ENCODE results near the gene GALNT2. TPM values are rescaled to one million over a fixed set of nuclear protein-coding genes. Genes with fewer than 3 reads are reported as not detected.

GALNT2 gene
- total RNA-seq, 1 donor from 2014 or later: 32.8 TPM

DNA sequence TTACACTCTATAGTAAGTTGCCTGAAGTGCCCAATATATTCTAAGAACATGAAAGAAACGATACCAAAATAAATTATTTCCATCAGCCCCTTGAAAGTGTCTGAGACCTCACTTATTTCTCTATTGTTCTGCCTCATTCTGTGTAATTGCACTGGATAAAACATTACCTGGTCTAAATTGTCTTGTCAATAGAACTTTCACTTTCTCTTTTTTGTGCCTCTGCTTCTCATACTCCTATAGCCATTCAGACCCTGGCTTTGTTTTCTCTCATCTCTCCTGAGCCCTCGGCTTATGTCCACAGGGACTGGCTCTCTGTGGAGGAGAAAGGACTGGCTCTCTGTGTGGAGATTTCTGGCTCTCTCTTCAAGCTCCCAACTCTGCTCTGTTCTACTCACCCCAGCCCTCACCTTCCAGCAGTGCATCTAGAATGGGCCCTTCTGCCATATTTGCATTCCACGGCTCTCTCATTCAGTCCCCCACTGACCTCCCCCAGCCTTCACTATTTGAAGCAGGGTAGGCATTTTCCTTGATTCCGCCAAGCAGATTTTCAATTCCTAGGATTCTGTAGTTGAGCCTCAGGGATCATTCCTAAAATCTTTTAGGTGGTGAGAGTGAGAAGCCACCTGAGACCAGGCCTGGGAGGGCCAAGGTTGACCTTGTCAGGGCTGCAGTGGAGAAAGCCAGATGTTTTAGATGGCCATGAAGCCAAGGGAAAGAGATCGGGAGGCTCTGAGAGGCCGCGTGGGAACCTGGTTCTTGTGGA lies 15.9 kb upstream of the GALNT2 start:
- DNase-seq: no peak

DNA sequence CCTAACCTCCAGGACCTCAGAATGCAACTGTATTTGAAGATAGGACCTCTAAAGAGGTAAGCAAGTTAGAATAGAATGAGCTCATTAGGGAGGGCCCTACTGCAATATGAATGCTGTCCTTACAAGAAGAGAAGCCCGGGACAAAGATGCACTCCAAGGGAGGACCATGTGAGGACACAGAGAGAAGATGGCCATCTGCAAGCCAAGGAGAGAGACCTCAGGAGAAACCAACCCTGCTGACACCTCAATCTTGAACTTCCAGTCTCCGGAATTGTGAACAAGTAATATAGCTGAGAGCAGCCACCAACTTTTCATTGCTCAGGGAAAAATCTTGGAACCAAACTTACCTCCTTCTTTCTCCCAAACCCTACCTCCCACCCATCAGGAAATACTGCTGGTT lies 15.0 kb upstream of the GALNT2 start:
- DNase-seq: no peak

- no peak for DNase-seq
Measured at GRCh38 chr1:230052665-230053064, 14.4 kb upstream of the GALNT2 start.

DNA sequence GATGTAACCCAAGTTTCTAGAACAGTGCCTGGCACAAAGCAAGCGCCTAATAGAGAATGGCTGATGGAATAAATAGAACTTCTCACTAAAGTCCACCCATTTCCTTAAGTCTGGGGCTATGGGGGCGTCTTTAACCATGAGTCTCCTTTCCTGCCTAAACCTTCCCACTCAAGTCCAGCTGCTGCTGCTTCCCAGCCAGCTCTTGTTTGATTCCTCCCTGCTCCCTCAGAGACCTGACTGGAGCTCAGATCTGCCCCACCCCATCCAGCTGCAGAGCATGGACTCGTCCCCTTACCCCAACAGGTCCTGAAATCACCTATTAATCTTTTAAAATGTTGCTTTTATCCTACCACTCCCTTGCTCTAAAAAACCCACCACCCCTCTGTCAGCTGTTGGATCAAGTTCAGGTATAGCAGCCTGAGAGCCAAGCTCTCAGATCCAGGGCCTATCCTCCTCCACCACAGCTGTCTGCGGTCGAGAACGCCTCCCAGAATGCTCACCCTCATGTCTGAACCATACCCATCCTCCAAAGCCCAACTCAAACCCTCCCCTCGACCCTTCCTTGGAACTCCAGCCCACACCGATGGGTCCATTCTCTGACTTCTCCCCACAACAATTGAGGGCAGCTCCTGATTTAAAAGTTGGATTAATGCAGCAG lies 12.8 kb upstream of the GALNT2 start:
- no peak for DNase-seq

DNA sequence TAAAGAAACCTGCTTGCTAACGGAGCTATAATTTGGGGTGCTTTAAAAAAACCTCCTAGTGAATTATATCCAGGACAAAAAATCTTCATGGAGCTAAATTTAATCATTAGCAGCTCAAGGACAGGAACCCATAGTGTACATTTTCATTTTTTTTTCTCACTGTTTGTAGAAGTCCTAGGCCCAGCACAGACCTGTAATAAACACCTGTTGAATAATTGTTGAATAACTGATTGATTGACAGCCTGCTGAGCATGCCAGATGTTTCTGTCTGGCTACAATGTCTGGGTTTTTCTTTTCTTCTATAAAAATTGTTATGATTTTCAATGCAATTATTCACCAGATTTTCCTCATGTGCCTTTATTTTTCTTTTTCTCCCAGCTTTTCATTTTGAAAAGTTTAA lies 10.9 kb upstream of the GALNT2 start:
- DNase-seq: no peak

- DNase-seq: no peak
Measured at GRCh38 chr1:230057100-230057499, 9.9 kb upstream of the GALNT2 start.

GRCh38 chr1:230057681-230058565 lies 9.1 kb upstream of the GALNT2 start:
- DNase-seq: no peak

GRCh38 chr1:230058626-230059025 lies 8.4 kb upstream of the GALNT2 start:
- no peak for DNase-seq

DNA sequence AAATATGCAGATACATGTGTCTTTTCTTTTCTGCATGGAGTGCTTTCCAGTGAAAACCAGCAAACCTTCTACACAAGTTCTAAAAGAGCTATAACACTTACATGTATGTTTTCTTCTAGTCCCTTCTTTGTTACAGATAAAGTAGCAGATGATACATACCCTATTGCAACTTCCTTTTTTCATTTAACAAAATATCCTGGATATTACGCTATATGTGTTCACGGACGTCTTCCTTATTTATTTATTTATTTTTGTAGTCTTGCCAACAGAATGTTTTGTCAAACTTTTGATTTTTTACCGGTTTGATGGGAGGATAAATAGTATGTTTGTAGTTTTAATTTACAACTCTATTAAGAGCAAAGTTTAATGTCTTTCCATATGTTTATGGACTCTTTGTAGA lies 5.2 kb upstream of the GALNT2 start:
- no peak for DNase-seq

DNA sequence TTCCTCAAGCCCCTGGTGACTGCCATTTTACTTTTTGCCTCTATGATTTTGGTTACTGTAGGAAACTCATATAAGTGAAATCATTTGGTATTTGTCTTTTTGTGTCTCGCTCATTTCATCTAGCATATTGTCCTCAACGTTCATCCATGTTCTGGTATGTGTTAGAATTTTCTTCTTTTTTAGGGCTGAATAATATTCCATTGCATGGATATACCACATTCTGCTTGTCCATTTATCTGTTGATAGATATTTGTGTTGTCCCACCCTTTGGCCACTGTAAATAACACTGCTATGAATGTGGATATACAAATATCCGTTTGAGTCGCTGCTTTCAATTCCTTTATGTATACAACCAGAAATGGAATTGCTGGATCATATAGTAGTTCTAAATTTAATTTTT lies 4.5 kb upstream of the GALNT2 start:
- no peak for DNase-seq

DNA sequence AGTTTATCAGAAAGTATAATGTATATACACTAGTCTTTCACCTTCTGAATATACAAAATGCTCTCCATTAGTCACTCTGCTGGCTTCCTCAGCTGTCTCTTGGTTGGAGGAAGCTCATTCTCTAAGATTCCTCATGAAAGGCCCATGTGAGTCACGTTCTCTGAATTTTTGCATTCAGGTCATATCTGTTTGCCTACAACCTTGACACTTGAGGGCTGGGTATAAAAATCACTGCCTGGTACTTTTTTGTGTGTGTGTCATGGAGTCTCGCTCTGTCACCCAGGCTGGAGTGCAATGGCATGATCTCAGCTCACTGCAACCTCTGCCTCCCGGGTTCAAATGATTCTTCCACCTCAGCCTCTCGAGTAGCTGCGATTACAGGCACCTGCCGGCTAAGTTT lies 2.8 kb upstream of the GALNT2 start:
- DNase-seq: no peak

GRCh38 chr1:230065161-230065560 lies 1.9 kb upstream of the GALNT2 start:
- no peak for DNase-seq

DNA sequence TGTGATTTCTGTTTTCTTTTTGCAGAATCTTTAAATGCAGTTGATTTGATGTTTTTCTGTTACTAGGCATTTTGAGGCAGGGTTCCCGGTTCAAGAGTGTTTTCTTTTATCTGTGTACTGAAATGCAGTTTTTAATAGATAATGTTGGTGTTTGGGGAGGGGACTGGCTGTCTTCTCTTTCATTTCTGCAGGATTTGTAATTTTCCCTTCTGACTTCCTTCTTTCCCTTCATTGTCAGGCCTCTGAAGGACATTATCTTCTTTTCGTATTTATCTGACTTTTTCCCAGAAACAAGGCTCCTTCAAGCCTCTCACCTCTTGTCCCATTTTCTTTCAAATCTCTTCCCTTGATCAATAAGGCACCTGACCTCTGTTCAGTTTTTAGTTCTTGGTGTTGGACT lies 1.5 kb upstream of the GALNT2 start:
- no peak for DNase-seq

DNA sequence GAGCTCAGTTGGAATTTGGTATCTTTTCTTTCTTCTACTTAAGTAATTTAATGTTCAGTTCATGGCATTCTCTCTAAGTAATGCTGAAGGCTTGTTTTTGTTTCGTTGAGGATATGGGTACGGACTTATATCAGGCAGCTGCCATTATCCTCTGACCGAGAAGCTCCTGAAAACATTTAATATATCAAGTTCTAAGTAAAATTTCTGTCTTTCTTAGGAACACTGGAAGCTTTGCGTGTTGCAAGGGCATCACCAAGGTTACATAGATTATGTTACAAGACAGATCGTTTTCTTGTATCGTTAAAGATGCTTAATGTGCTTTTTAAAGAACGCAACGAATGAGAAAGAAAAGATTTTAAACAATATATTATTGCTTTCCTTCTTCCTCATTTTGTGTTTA lies 1.0 kb upstream of the GALNT2 start:
- DNase-seq: no peak

GRCh38 chr1:230067419-230067870 lies 407 bp downstream of the GALNT2 start:
- DNase-seq: peak; percentile 37

DNA sequence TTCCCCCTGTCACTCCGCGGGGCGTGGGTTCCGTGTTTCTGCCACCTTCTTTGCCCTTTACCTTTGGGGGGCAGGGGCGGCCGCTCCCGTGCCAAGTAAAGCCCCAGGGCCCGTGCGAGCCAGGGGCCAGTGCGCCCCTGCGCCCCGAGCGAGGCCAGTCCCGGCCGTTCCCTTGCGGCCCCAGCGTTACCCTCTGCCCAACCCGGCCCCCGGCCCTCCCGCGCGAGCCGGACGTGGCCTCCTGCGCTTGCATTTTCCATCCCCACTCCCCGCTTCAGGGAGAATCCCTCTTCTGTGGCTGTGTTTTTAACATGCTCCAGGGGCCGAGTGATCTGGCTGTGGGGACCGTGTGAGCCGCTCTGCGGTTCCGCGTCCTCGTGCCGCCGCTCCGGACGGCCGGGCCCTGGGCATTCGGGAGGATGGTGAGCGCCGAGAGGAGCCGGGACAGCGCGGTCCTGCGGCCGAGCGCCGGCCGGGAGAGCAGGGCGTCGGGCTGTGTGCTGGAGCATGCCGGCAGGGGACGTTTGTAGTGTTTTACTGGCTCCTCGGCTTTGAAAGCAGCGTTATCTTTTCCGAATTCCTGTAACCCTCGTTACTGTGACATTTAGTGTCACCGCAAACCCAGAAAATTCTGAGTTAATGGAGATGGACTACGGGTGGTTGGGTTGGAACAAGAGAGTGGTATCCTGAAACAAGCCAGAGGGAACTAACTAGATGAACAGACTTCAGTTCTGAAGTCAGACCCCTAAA lies 1.0 kb downstream of the GALNT2 start:
- peak; percentile 26 for DNase-seq

DNA sequence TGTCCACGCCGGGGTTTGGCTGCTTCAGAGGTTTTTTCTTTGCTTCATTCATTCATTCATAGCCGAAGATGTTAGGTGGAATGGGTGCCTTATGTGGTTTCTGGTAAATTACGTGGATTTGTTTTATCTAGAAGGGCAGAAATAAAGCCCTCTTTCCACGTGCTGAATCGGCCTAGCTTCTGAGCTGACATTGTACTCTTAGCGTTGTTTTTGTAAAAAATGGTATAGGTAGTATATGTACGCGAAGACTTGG lies 1.5 kb downstream of the GALNT2 start:
- no peak for DNase-seq

- no peak for DNase-seq
Measured at GRCh38 chr1:230068952-230069684, 2.1 kb downstream of the GALNT2 start.

- no peak for DNase-seq
Measured at GRCh38 chr1:230069796-230070195, 2.8 kb downstream of the GALNT2 start.

DNA sequence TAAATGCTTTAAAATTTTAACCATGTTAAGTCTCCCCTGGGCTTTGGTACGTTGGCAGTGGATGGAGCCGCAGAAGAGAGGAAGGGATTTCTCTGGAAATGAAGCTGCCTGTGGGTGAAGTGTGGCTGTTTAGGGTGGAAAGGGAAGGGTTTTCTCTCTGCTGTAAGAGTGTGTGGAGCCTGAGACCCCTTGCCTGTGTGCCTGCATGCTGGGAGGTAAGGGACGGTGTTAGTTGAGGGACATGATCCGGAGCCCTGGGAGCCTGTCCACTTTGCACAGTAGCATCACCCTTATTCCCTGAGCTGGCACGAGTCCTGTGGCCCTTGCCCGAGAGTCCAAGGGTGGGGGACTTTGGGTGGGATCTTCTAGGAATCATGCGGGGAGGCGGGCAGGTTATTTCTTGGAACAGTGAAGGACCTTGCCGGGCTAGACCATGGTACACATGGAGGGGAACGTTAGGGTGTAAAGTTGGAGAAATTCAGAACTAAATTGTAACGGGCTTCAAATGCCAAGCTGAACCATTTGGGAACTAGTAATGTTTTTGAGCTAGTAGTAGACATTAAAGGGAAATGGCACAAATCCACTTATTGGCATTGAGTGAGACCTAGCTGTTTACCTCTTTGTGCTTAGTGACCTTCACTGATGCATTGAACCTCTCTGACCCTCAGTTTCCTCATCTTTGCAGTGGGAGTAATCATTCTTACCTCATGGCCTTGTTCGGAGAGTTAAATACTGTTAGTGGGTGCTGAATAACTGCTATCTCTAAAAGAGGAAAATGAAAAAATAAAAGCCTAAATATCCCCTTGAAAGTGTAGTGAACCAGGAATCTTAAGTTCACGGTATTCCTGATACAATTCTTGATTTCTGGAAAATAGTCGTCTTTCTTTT lies 3.5 kb downstream of the GALNT2 start:
- DNase-seq: no peak

DNA sequence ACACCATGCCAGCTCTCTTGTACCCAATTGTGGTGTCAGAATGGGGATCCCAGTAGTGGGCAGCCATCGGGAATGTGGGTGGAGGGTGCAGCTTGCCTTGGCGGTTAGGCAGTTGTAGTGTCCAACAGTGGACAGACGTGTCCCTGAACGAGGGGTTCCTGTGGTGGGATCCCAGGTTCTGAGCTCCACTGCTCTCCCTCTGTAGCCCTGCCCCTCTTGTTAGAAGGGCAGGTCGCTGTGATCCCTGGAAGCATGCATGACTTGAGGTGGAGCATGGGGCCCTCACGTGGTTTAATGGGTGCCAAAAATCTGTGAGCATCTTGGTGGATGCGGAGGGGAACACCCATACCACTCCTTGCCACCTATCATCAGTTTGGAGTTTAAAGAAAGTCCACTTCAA lies 4.3 kb downstream of the GALNT2 start:
- DNase-seq: no peak
